ENCODE measurements around the gene TRABD.

The TRABD gene

GRCh38 chr22:50194037-50194805 is 8.5 kb downstream of the TRABD start:
- H3K4me3 ChIP-seq (ENCODE audit: control insufficient read depth, low read depth, low read length) = no peak overlapping the region
- DNase-seq (ENCODE audit: low read depth) = no peak
- no peak for TF ChIP-seq CTCF (conservative IDR thresholded peaks at IDR 0.05; ENCODE audit: control insufficient read depth, insufficient read depth, low read depth, low read length)

- no peak for DNase-seq (ENCODE audit: low read depth)
Measured at GRCh38 chr22:50196256-50196655, 10.5 kb downstream of the TRABD start.

GRCh38 chr22:50197000-50197800 is 11.5 kb downstream of the TRABD start:
- no peak for TF ChIP-seq CTCF (conservative IDR thresholded peaks at IDR 0.05; ENCODE audit: control insufficient read depth, insufficient read depth, low read depth, low read length)
- DNase-seq (ENCODE audit: low read depth) = no peak
- no peak overlapping the region for H3K4me3 ChIP-seq (ENCODE audit: control insufficient read depth, low read depth, low read length)

More at GRCh38 chr22:50196256-50196655, 10.5 kb downstream of the TRABD start:
- H3K4me3 ChIP-seq (ENCODE audit: control insufficient read depth, low read depth, low read length) = no peak overlapping the region
- no peak for TF ChIP-seq CTCF (conservative IDR thresholded peaks at IDR 0.05; ENCODE audit: control insufficient read depth, insufficient read depth, low read depth, low read length)

GRCh38 chr22:50197856-50198623 is 12.3 kb downstream of the TRABD start:
- TF ChIP-seq CTCF (conservative IDR thresholded peaks at IDR 0.05; ENCODE audit: control insufficient read depth, insufficient read depth, low read depth, low read length) = no peak
- no peak overlapping the region for H3K4me3 ChIP-seq (ENCODE audit: control insufficient read depth, low read depth, low read length)
- no peak for DNase-seq (ENCODE audit: low read depth)

- DNase-seq (ENCODE audit: low read depth) = no peak
- TF ChIP-seq CTCF (conservative IDR thresholded peaks at IDR 0.05; ENCODE audit: control insufficient read depth, insufficient read depth, low read depth, low read length) = no peak
- no peak overlapping the region for H3K4me3 ChIP-seq (ENCODE audit: control insufficient read depth, low read depth, low read length)
Measured at GRCh38 chr22:50198624-50199017, 12.9 kb downstream of the TRABD start.

- no peak for TF ChIP-seq CTCF (conservative IDR thresholded peaks at IDR 0.05; ENCODE audit: control insufficient read depth, insufficient read depth, low read depth, low read length)
- no peak for DNase-seq (ENCODE audit: low read depth)
- no peak overlapping the region for H3K4me3 ChIP-seq (ENCODE audit: control insufficient read depth, low read depth, low read length)
Measured at GRCh38 chr22:50199251-50199721, 13.6 kb downstream of the TRABD start.

All from fibroblast of mammary gland (primary cell).